Mesothelial cell of epicardium (in vitro differentiated cells): Measurements from ENCODE around the gene AMBRA1. TPM values are rescaled to one million over a fixed set of nuclear protein-coding genes. Genes with fewer than 3 reads are reported as not detected.

Experiments used
- DNase-seq, 2 experiments: peaks; one replicate each; pipeline ENCODE4 v3.0.0; 2021; ENCODE audit warnings: low spot score in 2 of 2; ENCODE audit not compliant: unreplicated experiment in 2 of 2
- H3K27ac Mint-ChIP-seq: 2 replicates; pipeline ENCODE4 v1.8.0; 2021; ENCODE audit warnings: mixed read lengths
- H3K27me3 Mint-ChIP-seq: 2 replicates; pipeline ENCODE4 v1.8.0; 2021; ENCODE audit warnings: low read depth, mixed read lengths
- H3K36me3 Mint-ChIP-seq: 2 replicates; pipeline ENCODE4 v1.8.0; 2021; ENCODE audit warnings: mixed read lengths
- H3K4me1 Mint-ChIP-seq: 2 replicates; pipeline ENCODE4 v1.8.0; 2021; ENCODE audit warnings: mixed read lengths
- H3K4me3 Mint-ChIP-seq: 2 replicates; pipeline ENCODE4 v1.8.0; 2021; ENCODE audit warnings: mild to moderate bottlenecking, moderate library complexity, mixed read lengths
- H3K9me3 Mint-ChIP-seq: 2 replicates; pipeline ENCODE4 v1.8.0; 2021; ENCODE audit warnings: mixed read lengths
- CTCF ChIP-seq: fragments of 200-600 bp; sonication (generic); IDR thresholded peaks from one replicate; pipeline ENCODE4 v1.5.0; 2021; ENCODE audit warnings: antibody characterized with exemption; ENCODE audit not compliant: unreplicated experiment
- total RNA-seq: library from RNA; stranded (reverse); gene quantifications from 3 replicates; pipeline ENCODE4 v1.2.1, GENCODE V29; 2021

The AMBRA1 gene
- total RNA-seq, 1 donor from 2014 or later, result 48.4 TPM

DNA sequence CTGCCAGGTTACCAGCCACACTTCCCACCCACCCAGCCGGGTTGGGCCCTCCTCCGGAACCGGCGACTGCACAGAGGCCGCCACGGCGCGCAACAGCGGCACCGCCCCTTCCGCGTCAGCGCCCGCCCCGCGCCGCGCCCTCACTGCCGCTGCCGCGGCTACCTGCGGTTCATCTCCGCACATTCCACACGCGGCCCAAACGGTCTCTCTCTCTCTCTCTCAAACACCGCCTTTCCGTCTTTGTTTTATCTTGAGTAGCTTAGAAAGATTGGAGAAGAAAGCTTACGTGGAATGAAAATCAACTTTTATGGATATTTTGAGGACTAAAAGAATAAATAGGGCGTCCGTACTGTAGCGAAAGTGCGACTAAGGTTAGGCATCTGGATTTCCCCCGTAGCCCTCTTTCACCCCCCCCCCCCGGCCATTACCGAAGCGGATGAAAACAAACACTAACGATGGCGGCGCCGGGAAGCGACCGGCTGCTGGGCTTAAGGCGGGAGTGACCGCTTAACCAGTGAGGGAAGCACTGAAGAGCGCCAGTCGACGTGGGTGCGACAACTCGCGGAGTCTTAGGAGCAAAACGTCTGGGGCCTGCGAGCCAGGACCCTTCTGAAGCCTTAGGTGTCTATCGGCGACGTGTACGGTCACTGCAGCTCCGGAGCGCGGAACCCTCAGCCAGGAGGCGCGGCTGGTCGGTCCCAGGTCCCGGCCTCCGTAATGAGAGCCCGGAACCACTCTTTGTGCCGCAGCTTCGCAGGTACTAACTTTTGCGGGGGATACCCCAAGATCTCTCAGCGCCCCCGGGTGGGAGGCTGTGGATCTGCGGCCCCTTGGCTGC is 23.5 kb upstream of the AMBRA1 start, which contains the start of the genes ATG13 and HARBI1:
ATG13 (plus strand) TSS at position 420 of the 838 bp plus-strand sequence. CDS start 26,739 bp downstream, outside the sequence.
HARBI1 (minus strand) TSS at position 94 of the 838 bp plus-strand sequence. CDS start 990 bp downstream, outside the sequence.
- peak; percentile 47 for TF ChIP-seq CTCF
- Mint-ChIP-seq H3K36me3 (peaks cover 9% of the 10 kb centered on the region), H3K27me3 (no peaks in the 10 kb centered on the region), H3K4me3 (peak within 1 kb of the TSS; percentile 98), H3K4me1 (peaks cover 25% of the 10 kb centered on the region), H3K9me3 (no peaks in the 10 kb centered on the region), H3K27ac (peak within 1 kb of the TSS; percentile 100)
- DNase-seq, result peak; percentile 84 to 90

DNA sequence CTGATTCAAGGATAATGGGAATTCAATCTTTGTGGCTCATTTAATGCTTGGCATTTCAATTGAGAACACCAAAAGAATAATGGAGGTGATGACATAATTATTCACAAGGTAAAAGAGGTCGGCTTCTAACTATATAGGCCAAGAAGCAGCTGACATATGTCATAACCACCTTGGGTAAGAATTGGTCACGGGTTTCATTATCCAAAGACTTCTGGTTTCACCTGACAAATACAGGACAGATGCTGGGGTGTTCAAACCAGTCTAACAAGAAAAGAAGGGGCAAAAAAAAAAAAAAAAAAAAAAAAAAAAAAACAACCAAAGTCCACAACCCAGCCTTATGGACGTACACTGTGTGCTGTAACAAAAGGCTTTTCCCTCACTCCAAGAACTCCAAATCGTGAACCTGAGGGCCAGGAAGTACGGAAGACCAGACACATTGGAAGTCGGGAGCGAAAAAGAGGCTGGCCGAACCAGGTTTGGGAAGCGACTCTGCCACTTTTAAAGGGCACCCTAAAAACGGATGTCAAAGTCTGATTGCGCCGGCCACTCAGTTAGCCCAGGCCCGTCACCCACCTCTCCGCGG is 22.8 kb upstream of the AMBRA1 start:
- Mint-ChIP-seq H3K4me1 (peaks cover 25% of the 10 kb centered on the region), H3K9me3 (no peaks in the 10 kb centered on the region), H3K36me3 (peaks cover 6% of the 10 kb centered on the region), H3K27me3 (no peaks in the 10 kb centered on the region), H3K4me3 (peak overlapping the region; percentile 98), H3K27ac (peak overlapping the region; percentile 100)
- no peak for TF ChIP-seq CTCF
- DNase-seq, result no peak

DNA sequence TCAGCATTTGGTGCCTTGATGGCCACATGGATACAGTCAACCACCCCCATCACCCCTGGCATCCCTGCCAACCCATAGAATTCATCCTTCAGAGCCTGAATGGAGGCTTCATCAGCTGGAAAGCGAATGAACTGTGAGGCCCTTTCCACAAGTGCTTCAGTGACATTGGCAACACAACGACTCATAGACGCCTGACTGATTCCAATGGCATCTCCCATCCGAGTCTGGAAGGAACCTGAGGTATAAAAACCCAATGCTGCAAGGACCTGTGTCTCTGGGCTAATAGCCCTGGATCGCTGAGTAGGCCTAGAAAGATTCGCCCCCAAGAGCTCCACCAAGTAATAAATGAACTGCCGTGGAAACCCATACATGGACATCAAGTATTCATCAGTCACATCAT is 21.9 kb upstream of the AMBRA1 start:
- Mint-ChIP-seq H3K27me3 (no peaks in the 10 kb centered on the region), H3K27ac (peak overlapping the region; percentile 100), H3K36me3 (peaks cover 2% of the 10 kb centered on the region), H3K4me3 (peak overlapping the region; percentile 98), H3K9me3 (no peaks in the 10 kb centered on the region), H3K4me1 (peaks cover 25% of the 10 kb centered on the region)
- TF ChIP-seq CTCF, result no peak
- no peak for DNase-seq

- Mint-ChIP-seq H3K9me3 (no peaks in the 10 kb centered on the region), H3K4me1 (peaks cover 12% of the 10 kb centered on the region), H3K36me3 (no peaks in the 10 kb centered on the region), H3K27ac (no peak overlapping the region), H3K27me3 (no peaks in the 10 kb centered on the region), H3K4me3 (no peak overlapping the region)
- no peak for DNase-seq
- no peak for TF ChIP-seq CTCF
Observed at GRCh38 chr11:46612326-46612725, 18.5 kb upstream of the AMBRA1 start.

- no peaks in the 10 kb centered on the region for H3K9me3 Mint-ChIP-seq
- no peaks in the 10 kb centered on the region for H3K27me3 Mint-ChIP-seq
- no peak overlapping the region for H3K4me3 Mint-ChIP-seq
- no peaks in the 10 kb centered on the region for H3K36me3 Mint-ChIP-seq
- no peak for TF ChIP-seq CTCF
- H3K27ac Mint-ChIP-seq, result no peak overlapping the region
- no peak for DNase-seq
- peaks cover 12% of the 10 kb centered on the region for H3K4me1 Mint-ChIP-seq
Observed at GRCh38 chr11:46611526-46612304, 17.9 kb upstream of the AMBRA1 start.
